OCI-M2 (cell line): ENCODE measurements around the gene ZNF264.
"Not testable (repeated sequence)": the region's sequence is repeated elsewhere in the genome, so short reads cannot be mapped to it uniquely, and the experiment has no call there.

Source experiments
- DNase-seq: peaks from one replicate; lab custom pipeline; 2025; ENCODE audit not compliant: unreplicated experiment; lab: John Stamatoyannopoulos, UW

The ZNF264 gene

GRCh38 chr19:57191141-57192076 is at the start of gene ZNF264:
Gene ZNF264 (plus strand): TSS chr19:57191500. CDS start chr19:57191914, 414 bp downstream.
- no peak for DNase-seq

DNA sequence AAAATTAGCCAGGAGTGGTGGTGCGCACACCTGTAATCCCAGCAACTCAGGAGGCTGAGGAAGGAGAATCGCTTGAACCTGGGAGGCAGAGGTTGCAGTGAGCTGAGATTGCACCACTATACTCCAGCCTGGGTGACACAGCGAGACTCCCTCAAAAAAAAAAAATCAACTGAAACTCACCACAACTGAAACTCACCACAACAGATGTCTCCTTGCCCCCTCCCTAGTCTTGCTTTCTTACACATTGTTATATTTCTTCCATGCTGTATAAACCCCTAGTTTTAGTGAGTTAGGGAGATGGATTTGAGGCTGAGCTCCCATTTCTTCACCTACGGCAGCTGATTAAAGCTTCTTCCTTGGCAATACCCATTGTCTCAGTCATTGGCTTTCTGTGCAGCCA is 49.6 kb upstream of the ZNF264 start:
- no peak for DNase-seq

DNA sequence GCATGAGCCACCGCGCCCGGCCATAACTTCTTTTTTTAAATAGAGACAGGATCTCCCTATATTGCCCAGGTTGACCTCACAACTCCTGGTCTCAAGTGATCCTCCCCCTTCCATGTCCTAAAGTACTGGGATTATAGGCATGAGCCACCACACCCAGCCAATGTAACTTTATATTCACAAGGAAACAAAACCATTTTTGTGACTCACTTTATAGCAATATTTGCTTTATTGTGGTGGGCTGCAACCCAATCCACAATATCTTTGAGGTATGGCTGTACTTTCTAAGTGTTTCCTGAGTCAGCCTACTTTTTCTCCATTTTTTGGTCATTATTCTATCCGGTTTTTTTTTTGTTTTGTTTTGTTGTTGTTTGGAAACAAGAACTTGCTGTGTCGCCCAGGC is 38.4 kb upstream of the ZNF264 start:
- no peak for DNase-seq

DNA sequence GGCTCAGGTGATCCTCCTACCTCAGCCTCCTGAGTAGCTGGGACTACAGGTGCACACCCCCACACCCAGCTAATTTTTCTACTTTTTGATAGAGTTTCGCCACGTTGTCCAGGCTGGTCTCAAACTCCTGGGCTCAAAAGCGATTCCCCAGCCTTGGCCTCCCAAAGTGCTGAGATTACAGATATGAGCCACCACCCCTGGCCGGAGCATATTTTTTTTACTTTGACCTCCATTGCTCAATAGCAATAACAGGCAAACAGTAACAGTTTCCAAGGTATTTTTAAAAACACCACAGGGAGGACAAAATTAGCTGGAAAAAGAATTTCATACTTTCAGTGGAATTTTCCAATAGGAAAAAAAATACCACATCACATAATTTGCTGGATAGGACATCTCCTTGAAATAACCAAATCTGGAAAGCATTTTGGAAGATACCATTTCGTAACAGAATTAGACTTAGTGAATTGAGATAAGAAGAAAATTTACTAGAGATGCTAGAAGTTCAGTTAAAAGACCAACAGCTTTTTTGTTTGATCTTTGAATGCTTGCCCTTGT is 29.2 kb upstream of the ZNF264 start:
- DNase-seq = no peak

- no peak for DNase-seq
Observed at GRCh38 chr19:57165846-57166245, 25.5 kb upstream of the ZNF264 start.

- no peak for DNase-seq
Observed at GRCh38 chr19:57167385-57167784, 23.9 kb upstream of the ZNF264 start, which contains the start of gene DUXA. Gene DUXA (minus strand): TSS chr19:57167485. CDS start chr19:57167443, 42 bp downstream.

DNA sequence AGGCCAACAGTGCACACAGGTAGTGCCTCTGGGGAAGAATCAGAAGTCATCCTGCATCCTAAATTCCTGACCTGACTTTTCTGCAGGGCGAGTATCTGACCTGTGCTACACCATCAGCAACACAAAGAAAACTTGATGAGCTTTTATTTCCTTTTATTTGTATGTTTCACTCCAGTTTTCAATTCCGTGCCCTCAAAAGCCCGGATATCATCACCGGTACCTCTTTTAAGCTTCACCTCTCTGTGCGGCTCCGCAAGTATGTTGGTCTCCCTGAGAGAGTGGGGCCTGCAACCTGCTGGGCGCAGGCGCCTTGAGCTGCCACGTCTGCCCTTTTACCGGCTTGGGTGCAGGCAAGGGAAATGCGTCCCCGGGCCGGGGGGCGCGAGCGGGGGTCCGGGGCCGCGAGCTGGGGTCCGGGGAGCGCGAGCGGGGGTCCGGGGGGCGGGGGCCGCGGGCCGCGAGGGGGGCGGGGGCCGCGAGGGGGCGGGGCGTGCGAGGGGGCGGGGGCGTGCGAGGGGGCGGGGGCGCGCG is 19.7 kb upstream of the ZNF264 start:
- DNase-seq = peak; percentile 23

- DNase-seq = no peak
Observed at GRCh38 chr19:57190301-57190700, 999 bp upstream of the ZNF264 start.

DNA sequence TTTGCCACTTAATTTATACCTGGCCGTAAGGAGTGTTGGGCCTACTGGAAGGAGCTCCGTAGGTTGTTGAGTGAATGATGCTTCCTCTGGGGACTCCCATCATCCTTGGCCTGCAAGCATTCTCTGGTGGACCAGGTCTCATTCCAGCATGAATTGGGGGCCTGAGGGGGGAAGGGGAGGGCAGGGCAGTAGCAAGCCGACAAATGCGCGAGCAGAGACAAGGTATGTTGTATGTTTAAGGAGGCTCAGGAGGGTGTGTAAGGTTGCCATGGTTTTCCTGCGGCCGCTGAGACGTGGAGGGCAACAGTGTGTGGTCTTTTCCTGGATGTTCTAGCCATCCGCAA is 749 bp downstream of the ZNF264 start:
- DNase-seq = no peak

DNA sequence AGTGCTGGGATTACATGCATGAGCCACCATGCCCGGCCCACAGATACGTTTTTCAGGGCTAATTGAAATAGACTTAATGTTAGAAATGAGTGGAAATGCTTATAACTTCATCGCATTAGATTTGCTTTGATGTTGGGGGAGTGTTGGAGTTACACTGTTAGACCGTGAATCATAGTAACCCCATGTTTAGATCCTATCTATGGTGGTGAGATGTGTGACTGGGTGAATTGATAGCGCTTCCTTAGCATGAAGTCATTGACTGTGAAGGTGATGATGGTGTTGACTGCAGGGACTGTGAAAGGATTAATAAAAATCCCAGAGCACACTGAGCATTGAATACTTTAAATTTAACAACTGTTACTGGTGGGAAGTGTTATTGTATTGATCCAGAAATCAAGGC is 1.7 kb downstream of the ZNF264 start:
- DNase-seq = no peak

DNA sequence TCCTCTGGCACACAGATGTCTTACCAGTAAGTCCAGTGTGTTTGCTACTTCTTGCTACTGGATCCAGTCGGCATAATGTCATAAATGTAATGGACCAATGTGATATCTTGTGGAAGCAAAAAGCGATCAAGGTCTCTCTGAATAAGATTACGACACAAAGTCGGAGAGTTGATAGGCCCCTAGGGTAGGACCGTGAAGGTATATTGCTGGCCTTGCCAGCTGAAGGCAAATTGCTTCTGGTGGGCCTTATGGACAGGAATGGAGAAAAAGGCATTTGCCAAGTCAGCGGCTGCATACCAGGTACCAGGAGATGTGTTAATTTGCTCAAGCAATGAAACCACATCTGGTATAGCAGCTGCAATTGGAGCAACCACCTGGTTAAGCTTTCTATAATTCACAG is 6.6 kb downstream of the ZNF264 start:
- not testable (repeated sequence) for DNase-seq

GRCh38 chr19:57202160-57202559 is 10.9 kb downstream of the ZNF264 start:
- no peak for DNase-seq

- DNase-seq = no peak
Observed at GRCh38 chr19:57210381-57210780, 19.1 kb downstream of the ZNF264 start.

DNA sequence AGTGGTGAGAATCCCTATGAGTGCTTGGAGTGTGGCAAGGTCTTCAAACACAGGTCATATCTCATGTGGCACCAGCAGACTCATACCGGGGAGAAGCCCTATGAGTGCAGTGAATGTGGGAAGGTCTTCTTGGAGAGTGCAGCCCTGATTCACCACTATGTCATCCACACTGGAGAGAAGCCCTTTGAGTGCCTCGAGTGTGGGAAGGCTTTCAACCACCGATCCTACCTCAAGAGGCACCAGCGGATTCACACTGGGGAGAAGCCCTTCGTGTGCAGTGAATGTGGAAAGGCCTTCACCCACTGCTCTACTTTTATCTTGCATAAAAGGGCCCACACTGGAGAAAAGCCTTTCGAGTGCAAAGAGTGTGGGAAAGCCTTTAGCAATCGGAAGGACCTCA is 20.8 kb downstream of the ZNF264 start:
- DNase-seq = no peak

DNA sequence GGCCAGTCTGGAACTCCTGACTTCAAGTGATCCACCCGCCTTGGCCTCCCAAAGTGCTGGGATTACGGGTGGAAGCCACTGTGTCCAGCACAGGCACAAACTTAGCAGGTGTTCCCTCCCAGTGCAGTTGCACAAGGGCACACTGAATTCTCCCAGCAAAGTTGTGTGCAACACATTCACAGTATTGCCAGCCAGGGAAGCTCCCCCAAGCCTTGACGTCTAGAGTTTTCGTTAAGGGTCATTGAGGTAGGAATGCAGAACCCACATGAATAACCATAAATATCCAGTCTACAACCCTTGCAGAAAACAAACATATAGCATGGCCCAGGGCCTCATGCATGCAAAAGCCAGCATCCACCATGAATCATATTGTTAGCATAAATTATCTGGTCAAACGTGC is 36.2 kb downstream of the ZNF264 start:
- no peak for DNase-seq

DNA sequence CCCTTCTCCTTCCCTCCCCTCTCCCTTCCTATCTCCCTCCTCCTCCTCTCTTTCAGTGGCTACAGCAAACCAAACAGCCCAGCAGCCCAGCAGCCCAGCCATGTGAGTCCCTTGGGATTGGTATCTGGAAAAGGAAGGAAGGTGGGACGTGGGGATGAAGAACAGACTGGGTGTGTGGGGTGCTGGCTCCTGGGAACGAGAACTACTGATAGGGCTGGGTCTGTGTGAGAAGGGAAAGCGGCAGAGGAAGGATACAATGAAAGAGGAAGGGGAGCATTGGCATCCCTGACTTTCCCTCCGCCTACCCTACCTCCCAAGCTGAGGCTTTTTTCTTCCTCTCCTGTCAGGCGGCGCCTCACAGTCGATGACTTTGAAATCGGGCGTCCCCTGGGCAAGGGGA is 40.4 kb downstream of the ZNF264 start:
- DNase-seq = no peak

GRCh38 chr19:57233207-57233606 is 41.9 kb downstream of the ZNF264 start:
- DNase-seq = no peak

DNA sequence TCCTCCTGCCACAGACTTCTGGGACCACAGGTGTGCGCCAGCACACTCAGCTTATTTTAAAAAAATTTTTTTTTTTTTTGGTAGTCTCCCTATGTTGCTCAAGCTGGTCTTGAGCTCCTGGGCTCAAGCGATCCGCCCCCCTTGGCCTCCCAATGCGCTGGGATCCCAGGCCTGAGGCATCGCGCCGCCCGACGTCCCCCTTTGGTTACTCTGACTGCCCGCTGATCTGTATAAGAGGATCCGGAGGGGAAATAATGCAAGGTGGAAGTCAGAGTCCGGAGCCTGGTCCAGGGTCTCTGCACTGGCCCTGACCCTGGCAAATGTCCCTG is 48.6 kb downstream of the ZNF264 start:
- DNase-seq = no peak

- DNase-seq = peak; percentile 28
Observed at GRCh38 chr19:57240311-57241090, 49.2 kb downstream of the ZNF264 start, which contains the start of gene ZNF805. Gene ZNF805 (plus strand): TSS chr19:57240632. CDS start chr19:57240892, 260 bp downstream.

DNA sequence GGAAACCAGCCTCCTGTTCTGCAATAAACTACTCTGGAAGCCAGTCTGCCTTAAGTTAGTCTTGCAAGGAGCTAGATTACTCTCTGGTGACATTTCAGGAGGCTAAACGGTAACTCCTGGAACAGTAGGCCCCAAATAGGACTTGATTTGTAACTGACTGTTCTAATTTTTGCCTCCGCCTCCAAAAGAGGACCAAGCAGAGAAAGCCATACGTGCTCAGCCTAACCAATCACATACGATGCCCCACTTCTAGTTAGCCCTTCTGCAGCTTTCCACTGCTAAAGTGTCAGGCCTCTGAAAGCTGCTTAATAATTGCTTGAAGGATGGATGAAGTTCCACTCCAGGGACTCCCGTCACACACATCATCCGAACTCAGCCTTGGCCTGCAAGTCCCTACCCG is 49.9 kb downstream of the ZNF264 start:
- DNase-seq = no peak

DNA sequence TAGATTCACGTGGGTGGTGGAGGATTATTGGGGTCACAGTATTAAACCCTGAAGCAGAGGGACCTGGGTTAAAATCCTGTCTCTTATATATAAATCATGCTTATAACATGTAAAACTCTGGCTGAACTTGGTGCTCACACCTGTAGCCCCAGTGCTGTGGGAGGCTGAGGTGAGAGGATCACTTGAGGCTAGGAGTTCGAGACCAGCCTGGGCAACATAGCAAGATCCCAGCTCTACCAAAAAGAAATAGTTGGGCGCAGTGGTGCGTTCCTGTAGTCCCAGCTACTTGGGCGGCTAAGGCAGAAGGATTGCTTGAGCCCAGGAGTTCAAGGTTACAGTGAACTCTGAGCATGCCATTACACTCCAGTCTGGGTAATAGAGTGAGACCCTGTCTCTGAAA is 51.5 kb downstream of the ZNF264 start:
- no peak for DNase-seq

DNA sequence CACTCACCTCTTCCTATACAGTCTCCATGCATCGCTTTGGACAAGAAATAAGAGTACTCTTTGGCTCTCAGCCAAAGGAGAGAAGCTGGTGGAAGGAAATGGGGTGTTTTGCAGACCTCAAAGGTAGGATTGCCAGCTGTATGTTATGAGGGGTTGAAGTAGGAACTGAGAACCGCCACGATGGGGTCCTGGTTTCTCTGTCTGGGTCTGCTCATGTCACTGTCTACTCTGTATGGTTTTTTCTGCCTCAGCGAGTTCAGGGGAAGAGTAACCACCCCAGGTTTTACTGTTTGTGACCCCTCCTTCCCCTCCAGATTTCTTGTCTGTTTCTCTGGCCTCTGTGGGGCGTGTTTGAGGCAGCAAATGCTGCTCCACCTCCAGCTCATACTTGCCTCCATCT is 53.2 kb downstream of the ZNF264 start:
- DNase-seq = no peak
